ENCODE data around the gene MDGA2. TPM values are rescaled to one million over a fixed set of nuclear protein-coding genes. Genes with fewer than 3 reads are reported as not detected.

The MDGA2 gene
- total RNA-seq, 2 donors from 2014 or later = 0.82 to 8.8 TPM

- Histone ChIP-seq H3K27ac (ENCODE audit: low read depth, low read length) (no peak overlapping the region), H3K27me3 (ENCODE audit: control insufficient read depth, insufficient read depth, low read length, poor library complexity, severe bottlenecking) (no peaks in the 10 kb centered on the region), H3K4me1 (ENCODE audit: control insufficient read depth, insufficient read depth, low read length) (no peaks in the 10 kb centered on the region), H3K36me3 (ENCODE audit: control insufficient read depth, insufficient read depth, low read length) (no peaks in the 10 kb centered on the region), H3K9me3 (ENCODE audit: control insufficient read depth, low read length) (no peaks in the 10 kb centered on the region), H3K9ac (ENCODE audit: extremely low read depth, low read length, poor library complexity, severe bottlenecking) (no peak overlapping the region), H3K4me3 (ENCODE audit: low read length) (no peak overlapping the region)
- H3K36me3 Mint-ChIP-seq (ENCODE audit: low read depth) = no peaks in the 10 kb centered on the region
- no peak overlapping the region for H3K4me3 Mint-ChIP-seq
- H3K27ac Mint-ChIP-seq = no peak overlapping the region
- no peak for TF ChIP-seq CTCF (conservative IDR thresholded peaks at IDR 0.05)
- no peaks in the 10 kb centered on the region for H3K9me3 Mint-ChIP-seq
- no peaks in the 10 kb centered on the region for H3K27me3 Mint-ChIP-seq (ENCODE audit: insufficient read depth)
- DNase-seq = no peak
- WGBS, 2 experiments (ENCODE audit: insufficient coverage in 1 of 2, insufficient read length in 1 of 2) = 85 to 100% methylated on average over 1 to 3 of the region's 3 CpGs
- no peaks in the 10 kb centered on the region for H3K4me1 Mint-ChIP-seq
Measured at GRCh38 chr14:47148686-47149085, 526.7 kb downstream of the MDGA2 start.

DNA sequence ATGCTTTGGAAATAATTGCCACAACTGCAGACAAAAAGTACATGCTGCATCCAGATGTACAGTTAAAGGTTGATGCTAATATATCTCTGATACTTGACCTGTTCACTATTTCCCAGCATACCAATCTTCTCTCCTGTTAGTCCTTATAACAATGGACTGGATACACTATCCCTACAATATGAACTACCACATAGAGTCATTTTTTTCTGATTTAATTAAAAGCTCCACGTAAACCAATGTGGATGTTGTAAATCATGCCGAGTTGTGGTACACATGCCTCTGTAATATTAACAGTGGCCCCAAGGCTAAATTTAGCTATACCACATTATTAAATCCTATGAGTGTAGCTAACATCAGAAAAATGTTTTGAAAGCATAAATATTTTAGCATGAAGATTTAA, 554.8 kb downstream of the MDGA2 start:
- no peaks in the 10 kb centered on the region for H3K27me3 ChIP-seq (ENCODE audit: control insufficient read depth, insufficient read depth, low read length, poor library complexity, severe bottlenecking)
- H3K4me3 ChIP-seq (ENCODE audit: low read length) = no peak overlapping the region
- Mint-ChIP-seq H3K36me3 (ENCODE audit: low read depth) (peaks cover 3% of the 10 kb centered on the region), H3K27me3 (ENCODE audit: insufficient read depth) (no peaks in the 10 kb centered on the region), H3K9me3 (peaks cover 11% of the 10 kb centered on the region), H3K27ac (no peak overlapping the region), H3K4me1 (peaks cover 3% of the 10 kb centered on the region), H3K4me3 (no peak overlapping the region)
- no peak overlapping the region for H3K27ac ChIP-seq (ENCODE audit: low read depth, low read length)
- peaks cover 6% of the 10 kb centered on the region for H3K9me3 ChIP-seq (ENCODE audit: control insufficient read depth, low read length)
- H3K9ac ChIP-seq (ENCODE audit: extremely low read depth, low read length, poor library complexity, severe bottlenecking) = no peak overlapping the region
- no peaks in the 10 kb centered on the region for H3K36me3 ChIP-seq (ENCODE audit: control insufficient read depth, insufficient read depth, low read length)
- DNase-seq = no peak
- WGBS, 2 experiments (ENCODE audit: insufficient coverage in 1 of 2, insufficient read length in 1 of 2) = 92 to 93% methylated on average over 2 of the region's 2 CpGs
- no peaks in the 10 kb centered on the region for H3K4me1 ChIP-seq (ENCODE audit: control insufficient read depth, insufficient read depth, low read length)
- TF ChIP-seq CTCF (conservative IDR thresholded peaks at IDR 0.05) = no peak

DNA sequence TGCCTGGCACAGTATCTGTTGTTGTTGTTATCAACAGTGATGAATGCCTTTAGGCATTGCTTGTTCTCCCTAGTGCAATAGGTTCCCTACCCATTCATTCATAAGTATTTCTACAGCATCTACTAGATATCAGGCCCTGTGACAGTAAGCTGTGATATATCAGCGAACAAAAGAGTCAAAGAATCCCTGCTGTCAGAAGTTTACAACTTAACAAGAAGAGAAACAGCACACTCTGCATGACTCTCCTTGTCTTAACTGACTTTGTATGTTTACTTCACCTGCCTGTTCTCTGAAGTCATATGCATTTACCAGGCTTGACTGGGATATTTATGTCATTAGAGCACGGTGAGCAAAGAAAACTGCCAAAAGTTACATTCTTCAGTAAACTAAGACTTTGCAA, 571.6 kb downstream of the MDGA2 start:
- Histone ChIP-seq H3K36me3 (ENCODE audit: control insufficient read depth, insufficient read depth, low read length) (no peaks in the 10 kb centered on the region), H3K4me3 (ENCODE audit: low read length) (peak overlapping the region; percentile 16), H3K27me3 (ENCODE audit: control insufficient read depth, insufficient read depth, low read length, poor library complexity, severe bottlenecking) (no peaks in the 10 kb centered on the region), H3K27ac (ENCODE audit: low read depth, low read length) (no peak overlapping the region), H3K4me1 (ENCODE audit: control insufficient read depth, insufficient read depth, low read length) (peaks cover 10% of the 10 kb centered on the region), H3K9ac (ENCODE audit: extremely low read depth, low read length, poor library complexity, severe bottlenecking) (no peak overlapping the region), H3K9me3 (ENCODE audit: control insufficient read depth, low read length) (no peaks in the 10 kb centered on the region)
- H3K36me3 Mint-ChIP-seq (ENCODE audit: low read depth) = peaks cover 6% of the 10 kb centered on the region
- WGBS, 2 experiments (ENCODE audit: insufficient coverage in 1 of 2, insufficient read length in 1 of 2) = 8 to 20% methylated on average over 2 of the region's 2 CpGs
- H3K4me3 Mint-ChIP-seq = peak overlapping the region; percentile 79
- H3K27ac Mint-ChIP-seq = peak overlapping the region; percentile 89
- H3K27me3 Mint-ChIP-seq (ENCODE audit: insufficient read depth) = no peaks in the 10 kb centered on the region
- TF ChIP-seq CTCF (conservative IDR thresholded peaks at IDR 0.05) = no peak
- DNase-seq = peak; percentile 67
- peaks cover 36% of the 10 kb centered on the region for H3K4me1 Mint-ChIP-seq
- H3K9me3 Mint-ChIP-seq = peaks cover 1% of the 10 kb centered on the region
